PC-3 (cell line): ENCODE data around the gene ALAS2. TPM values are rescaled to one million over a fixed set of nuclear protein-coding genes. Genes with fewer than 3 reads are reported as not detected.

Source experiments
- ATAC-seq: fragments of 200-7000 bp; cut with Tn5 transposase; 2 replicates; pipeline ENCODE4 v1.9.1; 2020; ENCODE audit warnings: mild to moderate bottlenecking, moderate library complexity
- BruUV-seq: library from RNA; stranded (reverse); fragments of 400-500 nt; replicated peaks from 2 replicates; lab custom pipeline; 2021; lab: Mats Ljungman, UMichigan
- CTCF ChIA-PET: fragments of 300-600 bp; sonication (Branson Sonifier 250); formaldehyde crosslinking; loops from one replicate; lab custom pipeline; 2022; ENCODE audit warnings: antibody characterized with exemption; lab: Charles Lee
- POLR2A ChIA-PET: fragments of 300-600 bp; sonication (Branson Sonifier 250); formaldehyde crosslinking; loops from one replicate; lab custom pipeline; 2022; ENCODE audit warnings: antibody characterized with exemption; ENCODE audit not compliant: unreplicated experiment; lab: Charles Lee
- DNase-seq: peaks from one replicate; pipeline ENCODE4 v3.0.0-alpha.2; 2015
- H2AFZ ChIP-seq: fragments of 300-600 bp; sonication (generic); 2 replicates; pipeline ENCODE4 v1.6.0; 2016; ENCODE audit warnings: antibody characterized with exemption, low read length
- H3F3A ChIP-seq: fragments of 300-600 bp; sonication (generic); one replicate; pipeline ENCODE4 v1.6.0; 2017; ENCODE audit warnings: antibody characterized with exemption, low read length, control low read depth, mild to moderate bottlenecking; ENCODE audit not compliant: unreplicated experiment
- H3K27ac ChIP-seq: fragments of 300-600 bp; sonication (generic); 2 replicates; pipeline ENCODE4 v1.5.1; 2016; ENCODE audit warnings: mild to moderate bottlenecking, low read length
- H3K27me3 ChIP-seq: fragments of 300-600 bp; sonication (generic); 2 replicates; pipeline ENCODE4 v1.6.1; 2016; ENCODE audit warnings: low read length, mixed read lengths
- H3K36me3 ChIP-seq: fragments of 300-600 bp; sonication (generic); 2 replicates; pipeline ENCODE4 v1.6.1; 2016; ENCODE audit warnings: low read depth, mixed run types, low read length, mixed read lengths
- H3K4me1 ChIP-seq: fragments of 300-600 bp; sonication (generic); 2 replicates; pipeline ENCODE4 v1.5.1; 2016; ENCODE audit warnings: low read length; ENCODE audit not compliant: insufficient read depth
- H3K4me2 ChIP-seq: fragments of 300-600 bp; sonication (generic); 2 replicates; pipeline ENCODE4 v1.6.0; 2016; ENCODE audit warnings: low read length
- H3K4me3 ChIP-seq: fragments of 300-600 bp; sonication (generic); 2 replicates; pipeline ENCODE4 v1.5.1; 2016; ENCODE audit warnings: mild to moderate bottlenecking, low read length, mixed read lengths
- H3K79me2 ChIP-seq: fragments of 300-600 bp; sonication (generic); 2 replicates; pipeline ENCODE4 v1.6.1; 2017; ENCODE audit warnings: low read length, mixed read lengths
- H3K9ac ChIP-seq: fragments of 300-600 bp; sonication (generic); 2 replicates; pipeline ENCODE4 v1.6.0; 2016; ENCODE audit warnings: mild to moderate bottlenecking, low read length
- H3K9me2 ChIP-seq: fragments of 300-600 bp; sonication (generic); replicated peaks from 2 replicates; pipeline ENCODE4 v1.6.1; 2016; ENCODE audit warnings: mixed run types, low read length, mixed read lengths
- H3K9me3 ChIP-seq: fragments of 300-600 bp; sonication (generic); 2 replicates; pipeline ENCODE4 v1.6.1; 2016; ENCODE audit warnings: low read length, mixed read lengths
- H4K20me1 ChIP-seq: fragments of 300-600 bp; sonication (generic); 2 replicates; pipeline ENCODE4 v1.6.1; 2016; ENCODE audit warnings: low read length, mixed read lengths
- CTCF ChIP-seq: fragments of 300-600 bp; sonication (generic); conservative IDR thresholded peaks from 2 replicates; pipeline ENCODE4 v1.5.1; 2017; ENCODE audit warnings: antibody characterized with exemption, low read depth, mild to moderate bottlenecking, low read length
- EZH2 ChIP-seq: fragments of 300-600 bp; sonication (generic); IDR thresholded peaks from one replicate; pipeline ENCODE4 v1.6.1; 2017; ENCODE audit warnings: antibody characterized with exemption, mild to moderate bottlenecking, low read length; ENCODE audit not compliant: unreplicated experiment
- EZH2phosphoT487 ChIP-seq: fragments of 300-600 bp; sonication (generic); IDR thresholded peaks from 2 replicates; pipeline ENCODE4 v1.6.1; 2018; ENCODE audit warnings: mild to moderate bottlenecking, antibody characterized with exemption, low read length, borderline replicate concordance
- intact Hi-C: fragments of 100-400 bp; cut with micrococcal nuclease; formaldehyde crosslinking; loops from 2 replicates; pipeline ENCODE4 v1.9.0; 2023
- total RNA-seq: library from RNA; depleted of rRNA; stranded (reverse); fragments of >200 nt; gene quantifications from 2 replicates; pipeline ENCODE4 v1.2.3, GENCODE V29; 2014

ALAS2 gene
- total RNA-seq, 1 experiment from 2014 or later = not detected

GRCh38 chrX:54994668-54995351 lies 36.0 kb downstream of the ALAS2 start:
- ChIA-PET CTCF (no interaction called here), POLR2A (no interaction called here)
- H3K79me2 ChIP-seq = no peaks in the 10 kb centered on the region
- H3K9ac ChIP-seq = no peak overlapping the region
- no peak overlapping the region for H3K27ac ChIP-seq
- intact Hi-C loops = no loop called here
- H3K4me1 ChIP-seq = peaks cover 6% of the 10 kb centered on the region
- no TSS peak for BruUV-seq
- no peaks in the 10 kb centered on the region for H3K9me2 ChIP-seq
- H3K4me2 ChIP-seq = no peak overlapping the region
- H4K20me1 ChIP-seq = no peaks in the 10 kb centered on the region
- H2AFZ ChIP-seq = no peak overlapping the region
- no peaks in the 10 kb centered on the region for H3K36me3 ChIP-seq
- ATAC-seq (no peak), DNase-seq (no peak)
- no peaks in the 10 kb centered on the region for H3F3A ChIP-seq
- no peaks in the 10 kb centered on the region for H3K9me3 ChIP-seq
- TF ChIP-seq CTCF (no peak), EZH2phosphoT487 (no peak), EZH2 (no peak)
- H3K4me3 ChIP-seq = no peak overlapping the region
- H3K27me3 ChIP-seq = no peaks in the 10 kb centered on the region

GRCh38 chrX:54994099-54994498 lies 36.7 kb downstream of the ALAS2 start, which contains the start of gene PFKFB1:
Gene PFKFB1 (minus strand): TSS chrX:54994188. CDS start chrX:54994007, 181 bp downstream.
- Histone ChIP-seq H2AFZ (no peak within 1 kb of the TSS), H3K9ac (no peak within 1 kb of the TSS), H3K27ac (no peak within 1 kb of the TSS), H3K4me1 (peaks cover 1% of the 10 kb centered on the region), H3K27me3 (no peaks in the 10 kb centered on the region), H3K9me3 (no peaks in the 10 kb centered on the region), H3K4me3 (no peak within 1 kb of the TSS), H3K79me2 (no peaks in the 10 kb centered on the region), H3K4me2 (no peak within 1 kb of the TSS), H3K36me3 (no peaks in the 10 kb centered on the region), H3F3A (no peaks in the 10 kb centered on the region), H4K20me1 (no peaks in the 10 kb centered on the region), H3K9me2 (no peaks in the 10 kb centered on the region)
- intact Hi-C loops = no loop called here
- ATAC-seq = no peak
- TF ChIP-seq EZH2phosphoT487 (no peak), CTCF (no peak), EZH2 (no peak)
- DNase-seq = no peak
- no TSS peak for BruUV-seq
- CTCF ChIA-PET = no interaction called here
- POLR2A ChIA-PET = no interaction called here

- intact Hi-C loops = no loop called here
- BruUV-seq = no TSS peak
Observed at GRCh38 chrX:54992911-54993622, 37.7 kb downstream of the ALAS2 start.

More at GRCh38 chrX:54992911-54993622, 37.7 kb downstream of the ALAS2 start:
- ChIA-PET POLR2A (no interaction called here), CTCF (no interaction called here)
- no peaks in the 10 kb centered on the region for H3F3A ChIP-seq
- TF ChIP-seq EZH2 (no peak), CTCF (no peak), EZH2phosphoT487 (no peak)
- H3K4me3 ChIP-seq = no peak overlapping the region
- H3K4me2 ChIP-seq = no peak overlapping the region
- ATAC-seq (no peak), DNase-seq (no peak)
- no peak overlapping the region for H2AFZ ChIP-seq
- no peaks in the 10 kb centered on the region for H3K9me2 ChIP-seq
- H3K36me3 ChIP-seq = no peaks in the 10 kb centered on the region
- H3K79me2 ChIP-seq = no peaks in the 10 kb centered on the region
- no peaks in the 10 kb centered on the region for H4K20me1 ChIP-seq
- no peak overlapping the region for H3K27ac ChIP-seq
- H3K9ac ChIP-seq = no peak overlapping the region
- no peaks in the 10 kb centered on the region for H3K9me3 ChIP-seq
- no peaks in the 10 kb centered on the region for H3K4me1 ChIP-seq
- no peaks in the 10 kb centered on the region for H3K27me3 ChIP-seq
